Endothelial cell of umbilical vein (primary cell): ENCODE data around the gene PLEKHA5. TPM values are rescaled to one million over a fixed set of nuclear protein-coding genes. Genes with fewer than 3 reads are reported as not detected.

Source experiments
- BruUV-seq: library from RNA; stranded (reverse); fragments of 400-500 nt; replicated peaks from 2 replicates; lab custom pipeline; 2021; lab: Mats Ljungman, UMichigan
- CTCF ChIA-PET: fragments of 300-600, 350-600 bp; sonication (Branson Sonifier 250); formaldehyde crosslinking; loops from one replicate; lab custom pipeline; 2021; ENCODE audit warnings: antibody characterized with exemption, inconsistent platforms; lab: Charles Lee
- POLR2A ChIA-PET: fragments of 300-600, 350-600 bp; sonication (Branson Sonifier 250); formaldehyde crosslinking; loops from one replicate; lab custom pipeline; 2021; ENCODE audit warnings: antibody characterized with exemption, inconsistent platforms; lab: Charles Lee
- DNase-seq: peaks from one replicate; pipeline ENCODE4 v3.0.0-alpha.2; 2011; ENCODE audit warnings: low read depth, low spot score
- FAIRE-seq: peaks from 2 replicates; lab custom pipeline; 2011; peaks lifted over from hg19 to GRCh38; lab: Jason Lieb, UNC
- H2AFZ ChIP-seq: 2 replicates; pipeline ENCODE4 v1.6.0; 2012; ENCODE audit warnings: low read depth, low read length, control low read depth, inconsistent platforms
- H3K27ac ChIP-seq: 2 replicates; pipeline ENCODE4 v1.5.1; 2011; ENCODE audit warnings: low read depth, mild to moderate bottlenecking, control low read depth, low read length, moderate library complexity; ENCODE audit not compliant: insufficient read depth
- H3K27me3 ChIP-seq, 2 experiments: 2 replicates each; pipeline versions ENCODE4 v1.6.0 to v1.6.1; 2011; ENCODE audit warnings: low read length in 2 of 2, mixed read lengths in 1 of 2; ENCODE audit not compliant: control insufficient read depth in 2 of 2, insufficient read depth in 2 of 2
- H3K36me3 ChIP-seq, 2 experiments: 2 replicates in 1 of 2; 3 replicates in 1 of 2; pipeline ENCODE4 v1.5.1; 2011; ENCODE audit warnings: low read length in 2 of 2, mild to moderate bottlenecking in 1 of 2, moderate library complexity in 1 of 2; ENCODE audit not compliant: control insufficient read depth in 2 of 2, insufficient read depth in 2 of 2; ENCODE audit errors: extremely low read depth in 1 of 2
- H3K4me1 ChIP-seq: 3 replicates; pipeline ENCODE4 v1.5.1; 2011; ENCODE audit warnings: mild to moderate bottlenecking, low read length; ENCODE audit not compliant: control insufficient read depth, insufficient read depth; ENCODE audit errors: extremely low read depth
- H3K4me2 ChIP-seq: 2 replicates; pipeline ENCODE4 v1.6.1; 2011; ENCODE audit warnings: low read length, control low read depth, mixed read lengths; ENCODE audit not compliant: insufficient read depth
- H3K4me3 ChIP-seq, 3 experiments: fragments of 200-600 bp in 1 of 3; sonication (generic), shearing (Covaris generic) in 1 of 3; replicated peaks in 1 of 3; 2 replicates each; pipeline ENCODE4 v1.5.1; 2011 to 2016; ENCODE audit warnings: control low read depth in 3 of 3, low read length in 3 of 3, mild to moderate bottlenecking in 2 of 3, inconsistent platforms in 1 of 3, low read depth in 1 of 3, moderate library complexity in 1 of 3; ENCODE audit not compliant: insufficient read depth in 1 of 3
- H3K79me2 ChIP-seq: 2 replicates; pipeline ENCODE4 v1.6.0; 2012; ENCODE audit warnings: low read length, inconsistent platforms; ENCODE audit not compliant: control insufficient read depth, insufficient read depth
- H3K9ac ChIP-seq: replicated peaks from 2 replicates; pipeline ENCODE3; 2011; ENCODE audit warnings: low read length, control low read depth; ENCODE audit not compliant: insufficient read depth; ENCODE audit errors: extremely low read depth
- H3K9me1 ChIP-seq: replicated peaks from 3 replicates; pipeline ENCODE4 v1.6.0; 2011; ENCODE audit warnings: mild to moderate bottlenecking, low read length; ENCODE audit not compliant: control insufficient read depth, insufficient read depth; ENCODE audit errors: extremely low read depth
- H3K9me3 ChIP-seq: replicated peaks from 2 replicates; pipeline ENCODE4 v1.5.1; 2012; ENCODE audit warnings: low read length, inconsistent platforms; ENCODE audit not compliant: control insufficient read depth, insufficient read depth
- H4K20me1 ChIP-seq: replicated peaks from 2 replicates; pipeline ENCODE3; 2011; ENCODE audit warnings: mild to moderate bottlenecking, low read length; ENCODE audit not compliant: control insufficient read depth, insufficient read depth; ENCODE audit errors: extremely low read depth
- CTCF ChIP-seq, 2 donors: IDR thresholded peaks; 1 replicate in 1 of 2; 2 replicates in 1 of 2; pipeline ENCODE4 v1.5.1; 2011; ENCODE audit warnings: low read length in 2 of 2, mild to moderate bottlenecking in 2 of 2, moderate library complexity in 2 of 2, control low read depth in 1 of 2, inconsistent platforms in 1 of 2, low read depth in 1 of 2; ENCODE audit not compliant: insufficient read depth in 1 of 2; ENCODE audit errors: extremely low read depth in 1 of 2
- EZH2 ChIP-seq: IDR thresholded peaks from 2 replicates; pipeline ENCODE4 v1.6.1; 2012; ENCODE audit warnings: borderline replicate concordance, low read depth, mild to moderate bottlenecking, moderate library complexity, low read length, inconsistent platforms; ENCODE audit not compliant: severe bottlenecking
- FOS ChIP-seq: IDR thresholded peaks from 2 replicates; pipeline ENCODE4 v1.6.1; 2011; ENCODE audit warnings: mild to moderate bottlenecking, low read length, moderate library complexity, borderline replicate concordance; ENCODE audit not compliant: insufficient read depth
- GATA2 ChIP-seq: IDR thresholded peaks from 2 replicates; pipeline ENCODE4 v1.7.0; 2011; ENCODE audit warnings: low read depth, mild to moderate bottlenecking, moderate library complexity, mixed read lengths, low read length; ENCODE audit not compliant: insufficient read length, insufficient read depth
- JUN ChIP-seq: IDR thresholded peaks from 2 replicates; pipeline ENCODE4 v1.6.1; 2011; ENCODE audit warnings: borderline replicate concordance, low read depth; ENCODE audit not compliant: insufficient read length, insufficient read depth
- MAX ChIP-seq: IDR thresholded peaks from 2 replicates; pipeline ENCODE4 v1.6.1; 2011; ENCODE audit not compliant: insufficient read depth, insufficient read length
- MYC ChIP-seq: IDR thresholded peaks from one replicate; pipeline ENCODE4 v1.6.1; 2011; ENCODE audit warnings: mild to moderate bottlenecking, low read depth, low read length
- POLR2A ChIP-seq: IDR thresholded peaks from 2 replicates; pipeline ENCODE4 v1.6.1; 2012; ENCODE audit warnings: low read depth, mild to moderate bottlenecking, control low read depth, low read length
- POLR2AphosphoS5 ChIP-seq: IDR thresholded peaks from 2 replicates; pipeline ENCODE4 v1.6.1; 2012; ENCODE audit warnings: low read depth, mild to moderate bottlenecking, control low read depth, low read length, moderate library complexity; ENCODE audit not compliant: insufficient read depth
- dilution Hi-C: fragments of 300-500 bp; cut with MboI; formaldehyde crosslinking; loops from one replicate; pipeline ENCODE4 v1.15.0; 2019; ENCODE audit warnings: low sequenced_read_pairs; ENCODE audit not compliant: extremely low pct_ligation_motif_present
- intact Hi-C: fragments of 100-400 bp; cut with micrococcal nuclease; formaldehyde crosslinking; loops from one replicate; pipeline ENCODE4 v1.10.0; 2022
- polyA plus RNA-seq, 4 experiments: library from polyadenylated mRNA; depleted of rRNA in 3 of 4; stranded (reverse) in 3 of 4; unstranded in 1 of 4; fragments of >200 nt; gene quantifications; 2 replicates each; pipeline versions ENCODE4 v1.2.1 to v1.2.3, GENCODE V29; 2011 to 2012; ENCODE audit warnings: missing spikeins in 1 of 4
- total RNA-seq: library from RNA; stranded (reverse); gene quantifications from 2 replicates; pipeline ENCODE4 v1.2.3, GENCODE V29; 2021

The PLEKHA5 gene
- total and polyA plus RNA-seq, 2 donors (not counting 3 experiments of a cell fraction or from before 2014, with no cell fraction given): 2.5 to 12.7 TPM

GRCh38 chr12:19128485-19128884 lies 1.0 kb upstream of the PLEKHA5 start:
- CTCF ChIA-PET: interaction anchor here (0.7 kb wide), 1 partner anchor 847 kb away, joined by 4 read pairs; no protein-coding TSS in a partner anchor
- Histone ChIP-seq H3K4me2 (no peak overlapping the region), H3K79me2 (peaks cover 4% of the 10 kb centered on the region), H2AFZ (no peak overlapping the region), H3K9ac (no peak overlapping the region), H3K9me3 (no peaks in the 10 kb centered on the region), H4K20me1 (no peaks in the 10 kb centered on the region), H3K27me3 (no peaks in the 10 kb centered on the region), H3K4me1 (peaks cover 8% of the 10 kb centered on the region), H3K36me3 (no peaks in the 10 kb centered on the region), H3K4me3 (no peak overlapping the region), H3K27ac (no peak overlapping the region), H3K9me1 (no peaks in the 10 kb centered on the region)
- POLR2A ChIA-PET: interaction anchor here (0.7 kb wide), 1 partner anchor 262 kb away, joined by 14 read pairs; no protein-coding TSS in a partner anchor
- peak; percentile 4 for FAIRE-seq
- TF ChIP-seq POLR2AphosphoS5: no peak
- TF ChIP-seq MAX: no peak
- no peak for TF ChIP-seq CTCF (IDR thresholded peaks at IDR 0.05; ENCODE audit: extremely low read depth in 1 of 2, insufficient read depth in 1 of 2, low read depth in 1 of 2, low read length in 2 of 2)
- TF ChIP-seq POLR2A: no peak
- TF ChIP-seq JUN: no peak
- no peak for TF ChIP-seq EZH2
- TF ChIP-seq GATA2: no peak
- TF ChIP-seq MYC: no peak
- no peak for TF ChIP-seq FOS
- BruUV-seq: no TSS peak
- dilution Hi-C loops: no loop called here
- peak; percentile 5 for DNase-seq
- intact Hi-C loops: no loop called here
